IMR-90 (cell line): ENCODE data around the gene MTA3. TPM values are rescaled to one million over a fixed set of nuclear protein-coding genes. Genes with fewer than 3 reads are reported as not detected.

ENCODE experiments used
- ATAC-seq: fragments of 200-7000 bp; cut with Tn5 transposase; 2 replicates; pipeline ENCODE4 v1.9.1; 2020; ENCODE audit warnings: low read depth, mild to moderate bottlenecking, moderate library complexity
- BruUV-seq: library from RNA; stranded (reverse); fragments of 400-500 nt; replicated peaks from 2 replicates; lab custom pipeline; 2021; lab: Mats Ljungman, UMichigan
- CTCF ChIA-PET: fragments of 300-600 bp; formaldehyde crosslinking; extraction: SDS; loops from one replicate; lab custom pipeline; 2021; ENCODE audit warnings: antibody characterized with exemption; lab: Yijun Ruan, JAX
- POLR2A ChIA-PET: fragments of 300-600 bp; sonication (Branson Sonifier 250); formaldehyde crosslinking; loops from one replicate; lab custom pipeline; 2022; ENCODE audit warnings: antibody characterized with exemption; ENCODE audit not compliant: unreplicated experiment; lab: Charles Lee
- DNase-seq: peaks from one replicate; pipeline ENCODE4 v3.0.0; 2013
- H2AFZ ChIP-seq: replicated peaks from 2 replicates; pipeline ENCODE3; 2013; ENCODE audit warnings: low read length, mild to moderate bottlenecking; ENCODE audit not compliant: poor library complexity
- H2AK5ac ChIP-seq: 2 replicates; pipeline ENCODE4 v1.6.1; 2013; ENCODE audit warnings: low read depth, low read length, inconsistent platforms
- H2AK9ac ChIP-seq: replicated peaks from 2 replicates; pipeline ENCODE3; 2013; ENCODE audit warnings: mild to moderate bottlenecking, low read depth, low read length, moderate library complexity; ENCODE audit not compliant: poor library complexity
- H2BK120ac ChIP-seq: 2 replicates; pipeline ENCODE4 v1.6.1; 2013; ENCODE audit warnings: low read depth, low read length, inconsistent platforms
- H2BK15ac ChIP-seq: 3 replicates; pipeline ENCODE4 v1.6.1; 2013; ENCODE audit warnings: low read depth, low read length, inconsistent platforms
- H2BK20ac ChIP-seq: 2 replicates; pipeline ENCODE4 v1.6.1; 2013; ENCODE audit warnings: low read depth, mild to moderate bottlenecking, inconsistent platforms, low read length, moderate library complexity
- H2BK5ac ChIP-seq: 2 replicates; pipeline ENCODE4 v1.6.1; 2013; ENCODE audit warnings: mild to moderate bottlenecking, low read depth, low read length, inconsistent platforms; ENCODE audit not compliant: poor library complexity, severe bottlenecking
- H3K14ac ChIP-seq: replicated peaks from 2 replicates; pipeline ENCODE4 v1.6.1; 2013; ENCODE audit warnings: low read depth, low read length, inconsistent platforms
- H3K18ac ChIP-seq: 2 replicates; pipeline ENCODE4 v1.6.1; 2013; ENCODE audit warnings: low read depth, low read length, control low read depth
- H3K23ac ChIP-seq: 2 replicates; pipeline ENCODE4 v1.6.1; 2013; ENCODE audit warnings: low read depth, low read length, inconsistent platforms
- H3K27ac ChIP-seq: 2 replicates; pipeline ENCODE4 v1.5.1; 2013; ENCODE audit warnings: mild to moderate bottlenecking, control low read depth, low read length; ENCODE audit not compliant: insufficient read depth
- H3K27me3 ChIP-seq: 2 replicates; pipeline ENCODE4 v1.6.1; 2013; ENCODE audit warnings: low read length; ENCODE audit not compliant: control insufficient read depth, insufficient read depth
- H3K36me3 ChIP-seq: 2 replicates; pipeline ENCODE4 v1.6.1; 2013; ENCODE audit warnings: low read length, mixed read lengths; ENCODE audit not compliant: control insufficient read depth, insufficient read depth
- H3K4ac ChIP-seq: 2 replicates; pipeline ENCODE4 v1.6.1; 2013; ENCODE audit warnings: low read depth, low read length, inconsistent platforms
- H3K4me1 ChIP-seq: 2 replicates; pipeline ENCODE4 v1.6.1; 2013; ENCODE audit warnings: low read length, mixed read lengths; ENCODE audit not compliant: control insufficient read depth, insufficient read depth
- H3K4me2 ChIP-seq: 2 replicates; pipeline ENCODE4 v1.6.1; 2013; ENCODE audit warnings: low read depth, mild to moderate bottlenecking, control low read depth, low read length, moderate library complexity
- H3K4me3 ChIP-seq: 2 replicates; pipeline ENCODE4 v1.5.1; 2013; ENCODE audit warnings: low read depth, mild to moderate bottlenecking, control low read depth, low read length, moderate library complexity; ENCODE audit not compliant: insufficient read depth
- H3K56ac ChIP-seq: 2 replicates; pipeline ENCODE4 v1.6.1; 2013; ENCODE audit warnings: low read length, inconsistent platforms; ENCODE audit not compliant: insufficient read depth; ENCODE audit errors: extremely low read depth
- H3K79me1 ChIP-seq, 2 experiments: 2 replicates each; pipeline ENCODE4 v1.6.1; 2013; ENCODE audit warnings: low read length in 2 of 2, inconsistent platforms in 1 of 2, low read depth in 1 of 2
- H3K9ac ChIP-seq: 2 replicates; pipeline ENCODE4 v1.6.1; 2013; ENCODE audit warnings: low read depth, low read length, control low read depth
- H3K9me1 ChIP-seq: 2 replicates; pipeline ENCODE4 v1.6.1; 2013; ENCODE audit warnings: low read length, inconsistent platforms; ENCODE audit not compliant: insufficient read depth
- H3K9me3 ChIP-seq: 2 replicates; pipeline ENCODE4 v1.6.1; 2013; ENCODE audit warnings: low read length; ENCODE audit not compliant: control insufficient read depth, insufficient read depth
- H4K20me1 ChIP-seq: 2 replicates; pipeline ENCODE4 v1.6.1; 2013; ENCODE audit warnings: low read length, inconsistent platforms; ENCODE audit not compliant: insufficient read depth
- H4K5ac ChIP-seq: 2 replicates; pipeline ENCODE4 v1.6.1; 2013; ENCODE audit warnings: mild to moderate bottlenecking, low read depth, low read length, control low read depth
- H4K8ac ChIP-seq, 2 experiments: 2 replicates each; pipeline ENCODE4 v1.6.1; 2013; ENCODE audit warnings: low read depth in 2 of 2, low read length in 2 of 2, control low read depth in 1 of 2, inconsistent platforms in 1 of 2
- H4K91ac ChIP-seq: 2 replicates; pipeline ENCODE4 v1.6.1; 2013; ENCODE audit warnings: low read depth, low read length, inconsistent platforms; ENCODE audit not compliant: insufficient read depth
- BHLHE40 ChIP-seq: fragments of 150-350 bp; IDR thresholded peaks from 2 replicates; pipeline ENCODE4 v1.6.1; 2016; ENCODE audit warnings: mild to moderate bottlenecking, low read depth, low read length
- ELK1 ChIP-seq: fragments of 150-350 bp; IDR thresholded peaks from 2 replicates; pipeline ENCODE4 v1.6.1; 2016; ENCODE audit warnings: low read depth, mild to moderate bottlenecking, low read length, moderate library complexity, borderline replicate concordance
- FOS ChIP-seq: fragments of 150-350 bp; IDR thresholded peaks from 2 replicates; pipeline ENCODE4 v1.6.1; 2016; ENCODE audit warnings: low read depth, low read length
- MAFK ChIP-seq: IDR thresholded peaks from 2 replicates; pipeline ENCODE4 v1.6.1; 2012; ENCODE audit warnings: low read depth, low read length, improper control_type of control experiment
- MAZ ChIP-seq: IDR thresholded peaks from 2 replicates; pipeline ENCODE4 v1.6.1; 2012; ENCODE audit warnings: low read depth, mild to moderate bottlenecking, low read length, improper control_type of control experiment, moderate library complexity, borderline replicate concordance
- NFE2L2 ChIP-seq: fragments of 150-350 bp; IDR thresholded peaks from 2 replicates; pipeline ENCODE4 v1.6.1; 2016; ENCODE audit warnings: low read depth, mild to moderate bottlenecking, low read length
- POLR2A ChIP-seq: IDR thresholded peaks from 2 replicates; pipeline ENCODE4 v1.6.1; 2012; ENCODE audit warnings: mild to moderate bottlenecking, low read depth, low read length
- RAD21 ChIP-seq: IDR thresholded peaks from 2 replicates; pipeline ENCODE4 v1.6.1; 2012; ENCODE audit warnings: low read length, improper control_type of control experiment
- RCOR1 ChIP-seq: IDR thresholded peaks from 2 replicates; pipeline ENCODE4 v1.6.1; 2012; ENCODE audit warnings: mild to moderate bottlenecking, low read length, improper control_type of control experiment; ENCODE audit not compliant: insufficient replicate concordance
- dilution Hi-C: fragments of 300-500 bp; cut with HindIII; formaldehyde crosslinking; loops from one replicate; pipeline ENCODE4 v1.14.3; 2018; ENCODE audit warnings: low sequenced_read_pairs; ENCODE audit not compliant: unreplicated experiment
- in situ Hi-C: fragments of 300-500 bp; cut with MboI; formaldehyde crosslinking; loops from 3 replicates; pipeline ENCODE4 v1.14.3; 2019; ENCODE audit warnings: low sequenced_read_pairs, inconsistent platforms, mixed read lengths
- intact Hi-C: fragments of 100-400 bp; cut with micrococcal nuclease; formaldehyde crosslinking; loops from 2 replicates; pipeline ENCODE4 v1.10.0; 2022
- polyA plus RNA-seq, 3 experiments: library from polyadenylated mRNA; depleted of rRNA; stranded (reverse); fragments of >200 nt; gene quantifications; 2 replicates each; pipeline ENCODE4 v1.2.3, GENCODE V29; 2012; ENCODE audit warnings: low replicate concordance in 1 of 3
- total RNA-seq: library from RNA; depleted of rRNA; stranded (reverse); fragments of >200 nt; gene quantifications from 2 replicates; pipeline ENCODE4 v1.2.3, GENCODE V29; 2012

The MTA3 gene
- total and polyA plus RNA-seq, 2 of the 4 experiments (the other 2 are of a cell fraction), result 31.9 to 34.3 TPM

DNA sequence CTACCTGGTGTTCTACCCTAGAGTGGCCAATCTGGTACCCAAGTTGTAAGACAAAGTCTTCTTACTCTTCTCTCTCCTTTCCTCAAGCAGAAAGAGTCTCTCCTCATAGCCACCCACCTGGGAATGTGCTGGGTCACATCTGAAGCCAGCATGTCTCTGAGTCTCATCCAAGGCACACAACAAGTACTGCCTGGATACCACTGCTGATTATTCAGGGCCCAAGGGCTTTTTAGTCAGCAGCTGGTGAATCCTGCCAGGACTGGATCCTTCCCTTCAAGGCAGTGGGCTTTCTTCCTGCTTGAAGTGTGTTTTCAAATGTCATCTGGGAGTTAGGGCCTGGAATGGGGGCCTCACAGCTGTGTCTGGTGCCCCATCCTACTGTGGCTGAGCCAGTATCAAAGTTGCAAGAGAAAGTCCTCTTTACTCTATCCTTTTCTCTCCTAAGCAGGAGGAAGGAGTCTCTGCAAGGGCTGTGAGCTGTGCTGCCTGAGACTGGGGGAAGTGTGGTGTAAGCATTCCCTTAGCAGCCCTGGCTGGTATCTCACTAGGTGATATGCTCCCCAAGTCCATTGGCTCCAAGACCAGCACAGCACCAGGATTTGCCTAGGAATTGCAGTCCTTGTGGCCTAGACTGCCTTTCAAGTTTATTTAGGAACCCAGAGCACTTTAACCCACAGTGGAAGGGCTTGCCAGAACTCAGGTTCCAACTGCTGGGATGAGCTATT, 168.3 kb downstream of the MTA3 start:
- Histone ChIP-seq H3K27ac (no peak overlapping the region), H2BK120ac (no peak overlapping the region), H4K20me1 (no peaks in the 10 kb centered on the region), H3K4me3 (no peak overlapping the region), H2AK9ac (no peak overlapping the region), H4K8ac (no peak overlapping the region), H3K36me3 (peaks cover 3% of the 10 kb centered on the region; the same call in 1 of the 2 replicates), H3K23ac (no peak overlapping the region), H2BK5ac (no peak overlapping the region), H3K56ac (no peak overlapping the region), H3K18ac (no peak overlapping the region), H3K27me3 (no peaks in the 10 kb centered on the region), H2AFZ (no peak overlapping the region), H4K91ac (no peak overlapping the region), H3K14ac (no peak overlapping the region), H3K4me1 (no peaks in the 10 kb centered on the region), H3K9me1 (no peaks in the 10 kb centered on the region), H3K4ac (no peak overlapping the region), H4K5ac (no peak overlapping the region), H2BK15ac (no peak overlapping the region), H2BK20ac (no peak overlapping the region), H3K9ac (no peak overlapping the region), H2AK5ac (no peak overlapping the region), H3K9me3 (no peaks in the 10 kb centered on the region), H3K4me2 (no peak overlapping the region), H3K79me1 (no peaks in the 10 kb centered on the region)
- dilution Hi-C loops (no loop called here), in situ Hi-C loops (no loop called here), intact Hi-C loops (no loop called here)
- DNase-seq (no peak), ATAC-seq (no peak)
- ChIA-PET CTCF (no interaction called here), POLR2A (no interaction called here)
- TF ChIP-seq BHLHE40 (no peak), NFE2L2 (no peak), MAZ (no peak), RCOR1 (no peak), ELK1 (no peak), FOS (no peak), MAFK (no peak), POLR2A (no peak), RAD21 (no peak)
- no TSS peak for BruUV-seq
